GM12878 (cell line): ENCODE measurements around the gene ARID3B. TPM values are rescaled to one million over a fixed set of nuclear protein-coding genes. Genes with fewer than 3 reads are reported as not detected.
"Not testable (repeated sequence)": the region's sequence is repeated elsewhere in the genome, so short reads cannot be mapped to it uniquely, and the experiment has no call there.

Experiments used
- ATAC-seq: fragments of 200-7000 bp; cut with Tn5 transposase; 3 replicates; pipeline ENCODE4 v1.9.1; 2020; ENCODE audit warnings: mild to moderate bottlenecking, moderate library complexity
- BruUV-seq: library from RNA; stranded (reverse); fragments of 400-500 nt; replicated peaks from 2 replicates; lab custom pipeline; 2021; lab: Mats Ljungman, UMichigan
- CTCF ChIA-PET: fragments of 300-600 bp; sonication (Branson Sonifier 250); formaldehyde crosslinking; extraction: SDS; loops from one replicate; lab custom pipeline; 2021; ENCODE audit warnings: inconsistent platforms; lab: Yijun Ruan, JAX
- POLR2A ChIA-PET: fragments of 350-600 bp; formaldehyde crosslinking; extraction: SDS; loops from one replicate; lab custom pipeline; 2021; ENCODE audit warnings: inconsistent platforms; lab: Charles Lee
- RAD21 ChIA-PET: fragments of 300-600 bp; sonication (Branson Sonifier 250); formaldehyde crosslinking; loops from one replicate; lab custom pipeline; 2023; ENCODE audit warnings: antibody characterized with exemption; ENCODE audit not compliant: unreplicated experiment; lab: Charles Lee
- SMC1A ChIA-PET: fragments of 300-600 bp; sonication (Branson Sonifier 250); formaldehyde crosslinking; loops from one replicate; lab custom pipeline; 2023; ENCODE audit not compliant: unreplicated experiment, uncharacterized antibody; lab: Charles Lee
- DNase-seq: peaks from one replicate; pipeline ENCODE4 v3.0.0-alpha.2; 2011; ENCODE audit warnings: low read depth, low spot score
- FAIRE-seq: peaks from 3 replicates; lab custom pipeline; 2011; peaks lifted over from hg19 to GRCh38; lab: Jason Lieb, UNC
- H2AFZ ChIP-seq: 2 replicates; pipeline ENCODE4 v1.6.0; 2011; ENCODE audit warnings: low read depth, low read length, control low read depth; ENCODE audit not compliant: control insufficient read depth
- H3K27ac ChIP-seq: 2 replicates; pipeline ENCODE4 v1.5.1; 2011; ENCODE audit warnings: control low read depth; ENCODE audit not compliant: control insufficient read depth, insufficient read depth
- H3K27me3 ChIP-seq, 2 experiments: replicated peaks in 1 of 2; 2 replicates each; pipeline versions ENCODE4 v1.6.0 to v1.6.1; 2011; ENCODE audit warnings: low read length in 1 of 2; ENCODE audit not compliant: control insufficient read depth in 2 of 2, insufficient read depth in 2 of 2
- H3K36me3 ChIP-seq, 2 experiments: 2 replicates each; pipeline ENCODE4 v1.5.1; 2011; ENCODE audit warnings: low read length in 1 of 2; ENCODE audit not compliant: control insufficient read depth in 2 of 2, insufficient read depth in 2 of 2
- H3K4me1 ChIP-seq: 2 replicates; pipeline ENCODE4 v1.6.1; 2011; ENCODE audit warnings: mild to moderate bottlenecking, low read length, moderate library complexity, mixed read lengths; ENCODE audit not compliant: control insufficient read depth, insufficient read depth
- H3K4me2 ChIP-seq: 2 replicates; pipeline ENCODE4 v1.6.0; 2011; ENCODE audit warnings: control low read depth; ENCODE audit not compliant: control insufficient read depth, insufficient read depth
- H3K4me3 ChIP-seq: fragments of 200-600 bp; sonication (generic); 2 replicates; pipeline ENCODE4 v1.5.1; 2016
- H3K79me2 ChIP-seq: 2 replicates; pipeline ENCODE4 v1.6.0; 2011; ENCODE audit warnings: low read length; ENCODE audit not compliant: control insufficient read depth, insufficient read depth
- H3K9ac ChIP-seq: 2 replicates; pipeline ENCODE4 v1.8.0; 2011; ENCODE audit warnings: low read length, control low read depth, mixed read lengths; ENCODE audit not compliant: control insufficient read depth, insufficient read depth
- H3K9me3 ChIP-seq: replicated peaks from 3 replicates; pipeline ENCODE4 v1.5.1; 2011; ENCODE audit warnings: mild to moderate bottlenecking, low read length; ENCODE audit not compliant: control insufficient read depth, insufficient read depth
- H4K20me1 ChIP-seq: 2 replicates; pipeline ENCODE4 v1.6.0; 2011; ENCODE audit not compliant: control insufficient read depth, insufficient read depth
- CBFB ChIP-seq: IDR thresholded peaks from 2 replicates; pipeline ENCODE4 v1.6.1; 2016; ENCODE audit warnings: antibody characterized with exemption, low read depth
- CHD4 ChIP-seq: fragments of 200-600 bp; sonication (generic); IDR thresholded peaks from 2 replicates; pipeline ENCODE4 v1.6.1; 2016; ENCODE audit warnings: mild to moderate bottlenecking
- E2F8 ChIP-seq: fragments of 450-650 bp; IDR thresholded peaks from 2 replicates; pipeline ENCODE4 v1.6.1; 2018; ENCODE audit warnings: mild to moderate bottlenecking, low read depth, moderate library complexity; ENCODE audit not compliant: partially characterized antibody
- NR2C1 ChIP-seq: fragments of 450-650 bp; IDR thresholded peaks from 2 replicates; pipeline ENCODE4 v1.6.1; 2017; ENCODE audit warnings: antibody characterized with exemption, mild to moderate bottlenecking, moderate library complexity
- POLR2A ChIP-seq: IDR thresholded peaks from 2 replicates; pipeline ENCODE4 v1.6.1; 2011; ENCODE audit warnings: low read depth, mild to moderate bottlenecking, low read length
- RAD51 ChIP-seq: fragments of 450-650 bp; IDR thresholded peaks from 2 replicates; pipeline ENCODE4 v1.6.1; 2016; ENCODE audit warnings: moderate library complexity, mild to moderate bottlenecking, inconsistent platforms
- SMAD5 ChIP-seq: IDR thresholded peaks from 2 replicates; pipeline ENCODE4 v1.6.1; 2016; ENCODE audit warnings: antibody characterized with exemption, low read depth
- SREBF1 ChIP-seq: IDR thresholded peaks from 2 replicates; pipeline ENCODE4 v1.6.1; 2012; ENCODE audit warnings: mild to moderate bottlenecking, low read length
- SRF ChIP-seq, 2 experiments: IDR thresholded peaks; 2 replicates each; pipeline ENCODE4 v1.6.1; 2011; ENCODE audit warnings: low read depth in 2 of 2, low read length in 2 of 2, mild to moderate bottlenecking in 1 of 2, moderate library complexity in 1 of 2
- USF2 ChIP-seq: IDR thresholded peaks from 2 replicates; pipeline ENCODE4 v1.6.1; 2011; ENCODE audit warnings: low read depth, low read length, improper control_type of control experiment, borderline replicate concordance
- ZNF207 ChIP-seq: fragments of 450-650 bp; IDR thresholded peaks from 2 replicates; pipeline ENCODE4 v1.6.1; 2014; ENCODE audit warnings: antibody characterized with exemption, mild to moderate bottlenecking, borderline replicate concordance
- WGBS: methylation state at CpG from one replicate; pipeline ENCODE4 v1.1.6; 2016; ENCODE audit warnings: low lambda C conversion rate; ENCODE audit not compliant: insufficient replicate concordance, insufficient coverage; ENCODE audit errors: missing lambda C conversion rate; 5-methylcytosine and 5-hydroxymethylcytosine counted together
- in situ Hi-C: fragments of 300-500 bp; cut with MboI; formaldehyde crosslinking; loops from 9 replicates; pipeline ENCODE4 v1.14.3; 2018; ENCODE audit warnings: mixed read lengths
- intact Hi-C: fragments of 100-400 bp; cut with micrococcal nuclease; formaldehyde crosslinking; loops from one replicate; pipeline ENCODE4 v1.14.2; 2022; ENCODE audit not compliant: unreplicated experiment
- polyA plus RNA-seq, 11 experiments: library from polyadenylated mRNA; depleted of rRNA in 4 of 11; unstranded in 6 of 11; stranded (reverse) in 5 of 11; fragments of >200 nt; fragmentation: Nextera tagmentation in 4 of 11; fragmentation: Illumina TruSeq in 1 of 11; extraction: Ambion mirVana in 4 of 11; extraction: Trizol in 1 of 11; gene quantifications; 1 replicate in 1 of 11; 2 replicates in 10 of 11; pipeline versions ENCODE4 v1.2.1 to v1.2.3, GENCODE V29; 2011 to 2016; ENCODE audit warnings: inconsistent platforms in 2 of 11, missing spikeins in 2 of 11, low read depth in 1 of 11
- total RNA-seq, 4 experiments: library from RNA; depleted of rRNA in 3 of 4; stranded (reverse); fragments of >200 nt in 3 of 4; fragmentation: Illumina TruSeq in 1 of 4; extraction: Trizol in 1 of 4; gene quantifications; 2 replicates each; pipeline versions ENCODE4 v1.2.1 to v1.2.3, GENCODE V29; 2013 to 2021

Gene ARID3B
- total and polyA plus RNA-seq, 10 of the 15 experiments (the other 5 are each of a cell fraction or from before 2014, with no cell fraction given): 1.1 to 33.4 (median 24.0) TPM

- in situ Hi-C loops: loop anchor here (5.0 kb wide), 2 partner anchors 143 to 318 kb away; no protein-coding TSS in a partner anchor
- ATAC-seq, DNase-seq, H4K20me1 ChIP-seq, H3K27ac ChIP-seq, H2AFZ ChIP-seq, FAIRE-seq, BruUV-seq, intact Hi-C loops, H3K4me2 ChIP-seq, H3K79me2 ChIP-seq, H3K9ac ChIP-seq, H3K9me3 ChIP-seq, H3K27me3 ChIP-seq, H3K4me3 ChIP-seq: not testable (repeated sequence)
- ChIA-PET RAD21 (interaction anchor here (0.7 to 1.1 kb wide), 2 partner anchors 31 to 80 kb away, joined by 3 read pairs; no protein-coding TSS in a partner anchor), CTCF (interaction anchor here (0.5 to 18.9 kb wide), 6 partner anchors 11 to 320 kb away, joined by 3 to 380 read pairs (median 26); partner anchors contain the start of gene CLK3), SMC1A (interaction anchor here (1.3 to 8.2 kb wide), 4 partner anchors 9 to 141 kb away, joined by 4 to 116 read pairs (median 6); no protein-coding TSS in a partner anchor), POLR2A (interaction anchor here (1.7 kb wide), 1 partner anchor 15 kb away, joined by 6 read pairs; the partner anchor contains the start of gene CLK3)
- H3K4me1 ChIP-seq: peaks cover 33% of the 10 kb centered on the region
- H3K36me3 ChIP-seq: peaks cover 64 to 65% of the 10 kb centered on the region in 2 experiments
- whole genome bisulfite sequencing: 98% methylated on average over 5 of the region's 10 CpGs
Measured at GRCh38 chr15:74629696-74630095, 88.7 kb downstream of the ARID3B start.

- no TSS peak for BruUV-seq
- POLR2A ChIA-PET: interaction anchor here (0.6 to 1.7 kb wide), 3 partner anchors 14 to 256 kb away, joined by 3 to 6 read pairs (median 4); partner anchors contain the start of gene CLK3
- TF ChIP-seq SREBF1 (no peak), SRF (IDR thresholded peaks at IDR 0.05; ENCODE audit: low read depth in 2 of 2, low read length in 2 of 2) (no peak), E2F8 (no peak), NR2C1 (no peak), SMAD5 (no peak), RAD51 (peak; percentile 84), USF2 (peak; percentile 34; the same call in 1 of the 2 replicates), CHD4 (no peak), POLR2A (peak; percentile 64), ZNF207 (no peak), CBFB (no peak)
Measured at GRCh38 chr15:74630284-74631086, 89.5 kb downstream of the ARID3B start.

More at GRCh38 chr15:74630284-74631086, 89.5 kb downstream of the ARID3B start:
- WGBS: 44% methylated on average over 6 of the region's 6 CpGs
- Histone ChIP-seq H3K9me3 (no peaks in the 10 kb centered on the region), H3K4me1 (peaks cover 28% of the 10 kb centered on the region), H3K4me3 (no peak overlapping the region), H3K79me2 (no peaks in the 10 kb centered on the region), H2AFZ (no peak overlapping the region), H3K36me3 (peaks cover 58 to 61% of the 10 kb centered on the region in 2 experiments), H3K27ac (no peak overlapping the region), H3K4me2 (no peak overlapping the region), H3K27me3 (no peaks in the 10 kb centered on the region), H3K9ac (no peak overlapping the region), H4K20me1 (peaks cover 5% of the 10 kb centered on the region; the same call in 1 of the 2 replicates)
- DNase-seq (no peak), ATAC-seq (peak; percentile 9), FAIRE-seq (no peak)
- ChIA-PET RAD21 (interaction anchor here (0.7 to 2.7 kb wide), 8 partner anchors 12 to 169 kb away, joined by 3 to 13 read pairs (median 4); no protein-coding TSS in a partner anchor), SMC1A (interaction anchor here (0.6 to 8.2 kb wide), 8 partner anchors 8 to 160 kb away, joined by 3 to 116 read pairs (median 5); no protein-coding TSS in a partner anchor), CTCF (interaction anchor here (0.6 to 18.9 kb wide), 21 partner anchors 12 to 320 kb away, joined by 3 to 380 read pairs (median 4); partner anchors contain the start of gene CLK3)
- intact Hi-C loops (no loop called here), in situ Hi-C loops (loop anchor here (5.0 kb wide), 2 partner anchors 142 to 317 kb away; no protein-coding TSS in a partner anchor)
